Anterior cingulate cortex (tissue), 58 donors: ENCODE data around the gene RD3L.

Experiments used
- DNase-seq, 58 donors: peaks; one replicate each; lab custom pipeline; 2025; lab: John Stamatoyannopoulos, UW

RD3L gene

GRCh38 chr14:103941973-103942736, at the start of gene RD3L:
RD3L (minus strand) TSS chr14:103942529; CDS start chr14:103941695, 834 bp downstream.
- DNase-seq, result no peak

GRCh38 chr14:103989964-103990363, 47.6 kb upstream of the RD3L start:
- no peak for DNase-seq

GRCh38 chr14:103989034-103989433, 46.7 kb upstream of the RD3L start:
- DNase-seq, result no peak

GRCh38 chr14:103984196-103984595, 41.9 kb upstream of the RD3L start:
- no peak for DNase-seq

- peak in 29 of 58 donors; percentile 0 to 63 (median 22) for DNase-seq
These were observed 38.4 kb upstream of the RD3L start for GRCh38 chr14:103980623-103981238.

- no peak for DNase-seq
These were observed 32.2 kb upstream of the RD3L start for GRCh38 chr14:103974575-103974974.

- no peak for DNase-seq
These were observed 31.0 kb upstream of the RD3L start for GRCh38 chr14:103973354-103973753.

- DNase-seq, result no peak
These were observed 27.6 kb upstream of the RD3L start for GRCh38 chr14:103969961-103970360.

- no peak for DNase-seq
These were observed 24.3 kb upstream of the RD3L start for GRCh38 chr14:103966631-103967030.

GRCh38 chr14:103961928-103962578, 19.7 kb upstream of the RD3L start:
- no peak for DNase-seq

- DNase-seq, result no peak
These were observed 18.2 kb upstream of the RD3L start for GRCh38 chr14:103960457-103961055.

GRCh38 chr14:103949131-103949790, 6.9 kb upstream of the RD3L start:
- DNase-seq, result no peak

GRCh38 chr14:103948442-103948841, 6.1 kb upstream of the RD3L start:
- no peak for DNase-seq

- no peak for DNase-seq
These were observed 4.6 kb upstream of the RD3L start for GRCh38 chr14:103946975-103947374.

GRCh38 chr14:103943673-103944072, 1.3 kb upstream of the RD3L start:
- DNase-seq, result no peak

- no peak for DNase-seq
These were observed 867 bp downstream of the RD3L start for GRCh38 chr14:103941462-103941861.

GRCh38 chr14:103935102-103935501, 7.2 kb downstream of the RD3L start:
- DNase-seq, result no peak

- no peak for DNase-seq
These were observed 9.4 kb downstream of the RD3L start for GRCh38 chr14:103932791-103933490.

- DNase-seq, result no peak
These were observed 10.9 kb downstream of the RD3L start for GRCh38 chr14:103931422-103931821.

- no peak for DNase-seq
These were observed 12.2 kb downstream of the RD3L start for GRCh38 chr14:103930051-103930604.
